Left renal pelvis (tissue), 4 donors: ENCODE data around the gene ITPR3. TPM values are rescaled to one million over a fixed set of nuclear protein-coding genes. Genes with fewer than 3 reads are reported as not detected.

Experiments used
- DNase-seq, 4 donors: peaks; one replicate each; pipeline ENCODE4 v3.0.0-alpha.2; 2013; ENCODE audit warnings: low read depth in 4 of 4, low spot score in 3 of 4
- polyA plus RNA-seq, 4 donors: library from polyadenylated mRNA; unstranded; fragments of 120-200 nt; gene quantifications; one replicate each; pipeline ENCODE4 v1.2.1, GENCODE V29; 2013; ENCODE audit not compliant: insufficient read length in 4 of 4

Gene ITPR3
- polyA plus RNA-seq, 4 donors = 7.5 to 17.0 (median 9.0) TPM

GRCh38 chr6:33683576-33684427 is 62.7 kb downstream of the ITPR3 start:
- DNase-seq = no peak

- DNase-seq = no peak
These were observed 63.3 kb downstream of the ITPR3 start for GRCh38 chr6:33684428-33684896.

DNA sequence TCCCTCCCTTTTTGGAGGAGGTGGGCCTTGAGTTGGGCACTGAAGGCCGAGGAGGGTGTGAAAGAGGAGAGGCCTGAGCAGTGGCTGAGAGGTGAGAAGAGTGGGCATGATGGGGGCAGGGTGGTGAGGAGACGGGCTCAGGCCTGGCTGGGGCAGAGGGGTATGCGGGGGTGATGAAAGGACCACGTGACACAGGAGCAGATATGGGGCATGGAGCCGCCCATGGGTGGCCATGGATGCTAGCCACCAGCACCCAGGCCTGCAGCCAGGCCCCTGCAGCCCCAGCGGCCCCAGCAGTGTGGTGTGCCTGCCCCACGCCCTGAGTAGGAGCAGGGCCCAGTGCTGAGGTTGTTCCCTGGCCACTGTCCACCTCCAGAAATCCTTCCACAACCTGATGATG is 63.9 kb downstream of the ITPR3 start:
- DNase-seq = no peak

DNA sequence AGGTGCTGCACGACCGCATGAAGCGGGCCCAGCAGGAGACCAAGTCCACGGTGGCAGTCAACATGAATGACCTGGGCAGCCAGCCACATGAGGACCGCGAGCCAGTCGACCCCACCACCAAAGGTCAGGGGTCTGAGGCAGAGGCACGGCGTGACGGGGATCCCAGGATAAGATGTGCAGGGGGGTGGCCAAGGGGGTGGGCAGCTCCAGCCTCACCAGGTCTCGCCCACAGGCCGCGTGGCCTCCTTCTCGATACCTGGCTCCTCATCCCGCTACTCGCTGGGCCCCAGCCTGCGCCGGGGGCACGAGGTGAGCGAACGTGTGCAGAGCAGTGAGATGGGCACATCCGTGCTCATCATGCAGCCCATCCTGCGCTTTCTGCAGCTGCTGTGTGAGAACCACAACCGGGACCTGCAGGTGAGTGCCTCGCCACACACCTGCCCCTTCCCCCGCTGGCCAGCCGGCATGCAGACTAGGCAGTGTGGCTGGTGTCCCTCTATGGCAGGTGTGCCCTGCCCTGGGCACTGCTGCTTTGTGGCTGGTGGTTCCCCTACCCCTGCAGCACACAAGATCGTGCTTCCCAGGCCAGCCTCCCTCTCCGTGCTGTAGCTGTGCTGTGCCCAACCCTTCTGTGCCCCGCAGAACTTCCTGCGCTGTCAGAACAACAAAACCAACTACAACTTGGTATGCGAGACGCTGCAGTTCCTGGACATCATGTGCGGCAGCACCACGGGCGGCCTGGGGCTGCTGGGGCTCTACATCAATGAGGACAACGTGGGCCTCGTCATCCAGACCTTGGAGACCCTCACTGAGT is 64.5 kb downstream of the ITPR3 start:
- no peak for DNase-seq

- DNase-seq = no peak
These were observed 65.3 kb downstream of the ITPR3 start for GRCh38 chr6:33686225-33686924.

- DNase-seq = no peak
These were observed 66.2 kb downstream of the ITPR3 start for GRCh38 chr6:33686981-33687975.

DNA sequence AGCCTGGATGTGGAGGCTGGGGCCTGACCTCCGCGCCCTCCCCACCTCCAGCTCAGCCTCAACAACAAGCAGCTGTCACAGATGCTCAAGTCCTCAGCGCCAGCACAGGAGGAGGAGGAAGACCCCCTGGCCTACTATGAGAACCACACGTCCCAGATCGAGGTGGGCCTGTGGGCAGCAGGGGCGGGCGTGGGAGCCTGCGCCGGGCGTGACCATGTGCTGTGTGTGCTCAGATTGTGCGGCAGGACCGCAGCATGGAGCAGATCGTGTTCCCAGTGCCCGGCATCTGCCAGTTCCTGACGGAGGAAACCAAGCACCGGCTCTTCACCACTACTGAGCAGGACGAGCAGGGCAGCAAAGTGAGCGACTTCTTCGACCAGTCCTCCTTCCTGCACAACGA is 66.9 kb downstream of the ITPR3 start:
- DNase-seq = no peak

DNA sequence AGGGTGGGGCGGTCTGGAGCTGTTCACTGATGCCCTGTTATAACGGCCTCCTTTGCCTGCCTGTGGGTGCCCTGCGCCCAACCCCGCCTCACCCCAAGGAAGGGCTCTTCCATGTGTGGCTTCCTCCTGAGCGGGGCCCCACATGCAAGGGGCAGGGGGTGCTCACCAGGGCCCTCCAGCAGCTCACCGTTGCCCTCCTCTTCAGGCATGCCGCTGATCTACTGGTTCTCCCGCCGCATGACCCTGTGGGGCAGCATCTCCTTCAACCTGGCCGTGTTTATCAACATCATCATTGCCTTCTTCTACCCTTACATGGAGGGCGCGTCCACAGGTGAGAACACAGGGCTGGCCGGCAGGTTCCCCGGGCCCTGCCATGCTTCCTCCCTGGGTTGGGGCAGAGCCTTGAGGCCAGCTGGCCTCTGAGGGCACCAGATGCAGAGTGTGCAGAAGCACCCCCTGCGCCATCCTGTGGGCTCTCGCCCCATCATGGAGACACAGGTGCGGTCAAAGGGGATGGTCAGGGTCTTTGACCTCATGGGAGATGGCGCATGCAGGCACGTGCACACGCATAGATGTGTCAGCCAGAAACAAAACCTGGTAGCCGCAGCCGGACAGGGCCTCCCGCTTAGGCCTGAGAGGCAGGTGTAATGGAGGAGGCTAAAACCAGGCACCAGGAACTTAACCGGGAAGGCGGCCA is 67.5 kb downstream of the ITPR3 start:
- no peak for DNase-seq

DNA sequence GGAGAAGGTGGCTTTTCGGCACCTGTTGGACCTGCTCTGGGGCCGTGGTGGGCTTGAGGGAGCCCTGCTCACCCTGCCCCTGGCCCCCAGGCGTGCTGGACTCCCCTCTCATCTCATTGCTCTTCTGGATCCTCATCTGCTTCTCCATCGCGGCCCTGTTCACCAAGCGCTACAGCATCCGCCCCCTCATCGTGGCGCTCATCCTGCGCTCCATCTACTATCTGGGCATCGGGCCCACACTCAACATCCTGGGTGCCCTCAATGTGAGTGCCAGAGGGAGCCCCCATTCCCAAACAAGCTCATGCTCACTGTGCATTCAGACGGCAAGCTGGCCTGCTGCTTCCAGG is 68.0 kb downstream of the ITPR3 start:
- no peak for DNase-seq

DNA sequence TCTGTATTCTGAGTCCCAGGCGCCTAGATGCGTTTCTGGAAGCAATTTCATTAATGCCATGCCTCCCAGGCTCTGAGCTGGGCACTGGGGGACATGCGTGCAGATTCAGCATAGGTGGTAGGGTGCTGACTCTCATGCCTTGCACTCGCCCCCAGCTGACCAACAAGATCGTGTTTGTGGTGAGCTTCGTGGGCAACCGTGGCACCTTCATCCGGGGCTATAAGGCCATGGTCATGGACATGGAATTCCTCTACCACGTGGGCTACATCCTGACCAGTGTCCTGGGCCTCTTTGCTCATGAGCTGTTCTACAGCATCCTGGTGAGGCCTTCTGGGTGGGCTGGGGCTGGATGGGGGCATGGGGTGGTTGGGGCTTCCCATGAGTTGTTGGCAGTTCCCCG is 68.8 kb downstream of the ITPR3 start:
- no peak for DNase-seq

DNA sequence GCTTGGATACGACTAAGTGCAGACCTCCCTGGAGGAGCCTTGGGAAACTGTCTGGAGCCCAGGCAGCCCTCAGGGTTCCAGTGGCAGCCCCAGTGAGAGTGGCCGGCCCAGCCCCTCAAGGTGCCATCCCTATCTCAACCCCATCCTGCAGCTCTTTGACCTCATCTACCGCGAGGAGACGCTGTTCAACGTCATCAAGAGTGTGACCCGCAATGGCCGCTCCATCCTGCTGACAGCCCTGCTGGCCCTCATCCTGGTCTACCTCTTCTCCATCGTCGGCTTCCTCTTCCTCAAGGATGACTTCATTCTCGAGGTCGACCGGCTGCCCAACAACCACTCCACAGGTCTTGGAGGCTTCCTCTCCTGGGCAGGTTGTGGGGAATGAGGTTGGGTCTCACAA is 69.6 kb downstream of the ITPR3 start:
- no peak for DNase-seq

DNA sequence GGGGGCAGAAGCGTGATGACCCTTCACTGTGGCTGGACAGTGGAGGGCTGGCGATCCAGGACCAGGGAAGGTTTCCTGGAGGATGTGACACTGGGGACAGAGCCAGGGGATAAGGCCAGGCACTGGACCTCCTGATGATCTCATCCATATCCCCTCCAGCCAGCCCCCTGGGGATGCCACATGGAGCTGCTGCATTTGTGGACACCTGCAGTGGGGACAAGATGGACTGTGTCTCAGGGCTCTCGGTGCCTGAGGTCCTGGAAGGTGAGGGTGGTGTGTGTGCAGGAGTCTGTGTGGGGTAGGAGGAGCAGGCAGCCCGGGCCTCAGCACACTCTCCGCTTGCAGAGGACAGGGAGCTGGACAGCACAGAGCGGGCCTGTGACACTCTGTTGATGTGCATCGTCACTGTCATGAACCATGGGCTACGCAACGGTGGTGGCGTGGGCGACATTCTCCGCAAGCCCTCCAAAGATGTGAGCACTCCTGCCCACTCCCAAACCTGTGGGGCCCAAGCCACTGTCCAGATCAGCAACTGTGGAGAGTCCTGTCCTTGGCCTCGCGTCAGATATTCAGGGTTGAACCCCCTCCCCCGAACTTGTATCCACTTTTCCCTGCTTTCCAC is 70.4 kb downstream of the ITPR3 start:
- DNase-seq = no peak

- no peak for DNase-seq
These were observed 71.1 kb downstream of the ITPR3 start for GRCh38 chr6:33692078-33692759.

DNA sequence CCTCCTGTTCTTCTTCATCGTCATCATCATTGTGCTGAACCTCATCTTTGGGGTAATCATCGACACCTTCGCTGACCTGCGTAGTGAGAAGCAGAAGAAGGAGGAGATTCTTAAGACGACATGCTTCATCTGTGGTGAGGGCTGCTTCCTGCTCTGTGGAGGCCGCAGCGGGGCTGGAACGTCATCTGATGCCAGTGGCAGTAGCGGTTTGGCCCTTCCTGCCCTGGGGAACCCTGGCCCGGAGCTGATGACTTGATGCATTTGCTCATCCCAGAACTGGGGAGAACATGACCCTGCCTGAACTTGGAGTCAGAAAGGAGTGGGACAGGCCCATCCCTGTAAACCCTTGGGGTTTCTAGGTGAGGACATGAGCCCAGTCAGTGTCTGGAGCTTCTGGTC is 71.6 kb downstream of the ITPR3 start:
- no peak for DNase-seq

DNA sequence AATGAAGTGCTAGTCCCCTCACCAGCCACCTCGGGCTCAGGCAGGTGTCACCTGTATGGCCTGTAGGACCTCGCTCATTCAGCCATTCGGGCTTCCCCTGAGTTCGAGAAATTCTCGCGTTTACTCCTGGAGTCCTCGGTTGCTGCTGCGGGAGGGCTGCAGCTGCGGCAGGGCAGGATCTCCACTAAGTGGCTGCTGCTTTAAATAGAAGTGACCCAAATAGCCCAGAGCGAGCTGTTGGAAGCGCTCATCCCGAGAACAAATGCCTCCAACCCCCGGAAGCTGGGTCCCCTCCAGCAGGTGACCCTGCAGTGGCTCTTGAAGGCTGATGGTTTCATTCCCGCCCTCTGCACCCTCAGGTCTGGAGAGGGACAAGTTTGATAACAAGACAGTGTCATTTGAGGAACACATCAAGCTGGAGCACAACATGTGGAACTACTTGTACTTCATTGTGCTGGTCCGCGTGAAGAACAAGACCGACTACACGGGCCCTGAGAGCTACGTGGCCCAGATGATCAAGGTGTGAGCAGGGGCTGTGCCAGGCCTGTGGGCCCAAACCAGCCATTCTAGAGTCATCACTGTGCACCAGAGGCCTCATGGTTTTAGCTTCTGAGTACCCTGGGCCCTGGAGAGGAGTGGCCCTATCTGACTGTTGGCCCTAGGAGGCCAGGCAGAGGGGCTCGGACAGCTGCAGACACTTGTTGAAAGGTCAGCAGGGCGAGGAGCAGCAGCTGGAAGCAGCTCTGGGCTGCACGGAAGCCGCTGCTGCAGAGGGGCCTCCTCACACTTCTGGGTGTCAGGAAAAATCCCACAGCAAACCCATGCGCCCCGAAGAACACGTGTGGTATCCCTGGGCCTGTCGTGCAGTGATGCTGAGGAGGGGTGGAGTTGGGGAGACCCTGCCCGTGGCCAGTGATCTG is 72.3 kb downstream of the ITPR3 start:
- no peak for DNase-seq

DNA sequence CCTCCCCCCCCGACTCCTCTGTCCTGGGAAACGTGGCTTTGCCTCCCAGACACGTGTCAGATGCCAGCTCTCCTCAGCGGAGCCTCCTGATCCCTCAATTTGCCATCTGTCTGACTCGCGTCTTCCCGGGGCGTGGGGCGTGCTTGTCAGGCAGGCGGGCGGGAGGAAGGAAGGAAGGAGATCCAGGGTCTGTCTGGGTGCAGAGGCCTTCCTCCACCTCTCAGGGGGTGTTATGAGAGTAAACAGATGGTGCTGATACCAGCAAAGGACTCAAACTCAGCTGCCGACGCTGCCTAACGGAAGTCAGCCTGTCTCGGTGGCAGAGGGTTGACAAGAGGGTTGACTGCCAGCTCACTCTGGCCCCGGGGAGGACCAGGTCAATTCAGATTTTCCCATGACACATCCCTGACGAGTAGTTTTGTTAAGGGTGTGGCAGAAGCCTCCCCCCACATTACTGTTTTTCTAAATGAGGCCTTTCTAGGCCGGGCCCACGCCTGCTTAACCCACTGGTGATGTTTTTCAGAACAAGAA is 73.3 kb downstream of the ITPR3 start:
- no peak for DNase-seq

DNA sequence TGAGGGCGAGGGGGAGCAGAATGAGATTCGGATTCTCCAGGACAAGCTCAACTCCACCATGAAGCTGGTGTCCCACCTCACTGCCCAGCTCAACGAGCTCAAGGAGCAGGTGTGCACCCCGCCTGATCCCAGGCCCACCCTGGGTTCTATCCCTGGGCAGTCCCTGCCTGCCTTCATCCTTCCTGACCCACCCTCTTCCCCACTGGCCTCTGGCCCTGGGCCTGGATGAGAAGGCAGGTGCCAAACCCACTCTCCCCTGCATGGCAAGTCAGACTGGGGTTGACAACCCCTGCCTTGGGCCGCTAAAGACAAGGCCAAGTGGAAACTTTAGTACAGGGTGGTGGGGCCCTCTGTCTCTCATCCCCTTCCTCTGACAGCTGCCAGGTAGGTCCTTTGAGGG is 73.9 kb downstream of the ITPR3 start:
- DNase-seq = no peak
